WTC11 (cell line): Measurements from ENCODE around the gene SMCO2. TPM values are rescaled to one million over a fixed set of nuclear protein-coding genes. Genes with fewer than 3 reads are reported as not detected.

ENCODE experiments used
- ATAC-seq: fragments of 200-7000 bp; cut with Tn5 transposase; 2 replicates; pipeline ENCODE4 v1.10.0; 2021; ENCODE audit warnings: mild to moderate bottlenecking, moderate library complexity
- CTCF ChIA-PET: fragments of 300-600 bp; sonication (Branson Sonifier 250); formaldehyde crosslinking; loops from one replicate; lab custom pipeline; 2021; ENCODE audit warnings: antibody characterized with exemption; lab: Charles Lee
- POLR2A ChIA-PET: fragments of 350-600 bp; sonication (Branson Sonifier 250); formaldehyde crosslinking; loops from one replicate; lab custom pipeline; 2021; ENCODE audit warnings: antibody characterized with exemption; lab: Charles Lee
- DNase-seq: peaks from one replicate; pipeline ENCODE4 v3.0.0; 2021; ENCODE audit warnings: low spot score
- H3K27ac Mint-ChIP-seq: 2 replicates; pipeline ENCODE4 v1.8.0; 2021; ENCODE audit warnings: mixed read lengths
- H3K27me3 Mint-ChIP-seq: 2 replicates; pipeline ENCODE4 v1.8.0; 2021; ENCODE audit warnings: low read depth, mild to moderate bottlenecking, moderate library complexity, mixed read lengths
- H3K36me3 Mint-ChIP-seq: 2 replicates; pipeline ENCODE4 v1.8.0; 2021; ENCODE audit warnings: mixed read lengths
- H3K4me1 Mint-ChIP-seq: 2 replicates; pipeline ENCODE4 v1.8.0; 2022; ENCODE audit warnings: mixed read lengths
- H3K4me3 Mint-ChIP-seq: 2 replicates; pipeline ENCODE4 v1.8.0; 2021; ENCODE audit warnings: mild to moderate bottlenecking, moderate library complexity, mixed read lengths
- H3K9me3 Mint-ChIP-seq: 2 replicates; pipeline ENCODE4 v1.8.0; 2021; ENCODE audit warnings: mixed read lengths
- ATF1 ChIP-seq: sonication (generic); formaldehyde crosslinking; IDR thresholded peaks from 2 replicates; pipeline ENCODE4 v1.8.1; 2023; ENCODE audit warnings: mild to moderate bottlenecking, moderate library complexity, missing genetic modification reagents
- ERG ChIP-seq: fragments of 250-450 bp; sonication (Bioruptor Pico); IDR thresholded peaks from 2 replicates; pipeline ENCODE4 v1.8.0; 2021; ENCODE audit warnings: mild to moderate bottlenecking
- FOXJ3 ChIP-seq: sonication (generic); formaldehyde crosslinking; IDR thresholded peaks from 2 replicates; pipeline ENCODE4 v1.9.0; 2021; ENCODE audit warnings: missing genetic modification reagents, mild to moderate bottlenecking, borderline replicate concordance
- FOXK1 ChIP-seq: sonication (generic); formaldehyde crosslinking; IDR thresholded peaks from 2 replicates; pipeline ENCODE4 v1.8.0; 2022; ENCODE audit warnings: mild to moderate bottlenecking, moderate library complexity, missing genetic modification reagents
- GABPB1 ChIP-seq: sonication (generic); formaldehyde crosslinking; IDR thresholded peaks from 2 replicates; pipeline ENCODE4 v1.8.1; 2023; ENCODE audit warnings: mild to moderate bottlenecking, missing genetic modification reagents
- GRHL2 ChIP-seq: fragments of 250-450 bp; sonication (Bioruptor Pico); IDR thresholded peaks from 2 replicates; pipeline ENCODE4 v1.8.0; 2022; ENCODE audit warnings: mild to moderate bottlenecking, moderate library complexity; ENCODE audit not compliant: insufficient replicate concordance, severe bottlenecking
- IRF2 ChIP-seq: sonication (generic); formaldehyde crosslinking; IDR thresholded peaks from 2 replicates; pipeline ENCODE4 v1.8.0; 2022; ENCODE audit warnings: low read depth, missing genetic modification reagents, borderline replicate concordance
- JAZF1 ChIP-seq: fragments of 250-450 bp; sonication (Bioruptor Pico); IDR thresholded peaks from 2 replicates; pipeline ENCODE4 v1.9.0; 2021; ENCODE audit warnings: moderate library complexity, mild to moderate bottlenecking, inconsistent platforms
- MAX ChIP-seq: sonication (generic); formaldehyde crosslinking; IDR thresholded peaks from 2 replicates; pipeline ENCODE4 v1.8.0; 2022; ENCODE audit warnings: mild to moderate bottlenecking, missing genetic modification reagents
- NFYB ChIP-seq: sonication (generic); formaldehyde crosslinking; conservative IDR thresholded peaks from 2 replicates; pipeline ENCODE4 v1.8.0; 2022; ENCODE audit warnings: low read depth, missing genetic modification reagents
- SMAD3 ChIP-seq: sonication (generic); formaldehyde crosslinking; IDR thresholded peaks from 2 replicates; pipeline ENCODE4 v1.8.0; 2022; ENCODE audit warnings: missing genetic modification reagents, mild to moderate bottlenecking, borderline replicate concordance
- SMAD4 ChIP-seq: sonication (generic); formaldehyde crosslinking; IDR thresholded peaks from 2 replicates; pipeline ENCODE4 v1.8.0; 2022; ENCODE audit warnings: mild to moderate bottlenecking, missing genetic modification reagents
- SOX15 ChIP-seq: fragments of 250-450 bp; sonication (Bioruptor Pico); IDR thresholded peaks from 2 replicates; pipeline ENCODE4 v1.9.0; 2021; ENCODE audit warnings: mild to moderate bottlenecking
- USF1 ChIP-seq: sonication (generic); formaldehyde crosslinking; IDR thresholded peaks from 2 replicates; pipeline ENCODE4 v1.8.0; 2022; ENCODE audit warnings: mild to moderate bottlenecking, missing genetic modification reagents
- ZNF121 ChIP-seq: sonication (generic); formaldehyde crosslinking; IDR thresholded peaks from 2 replicates; pipeline ENCODE4 v1.8.0; 2023; ENCODE audit warnings: missing genetic modification reagents
- ZNF138 ChIP-seq: sonication (generic); formaldehyde crosslinking; conservative IDR thresholded peaks from 2 replicates; pipeline ENCODE4 v1.8.1; 2022; ENCODE audit warnings: mild to moderate bottlenecking, moderate library complexity, missing genetic modification reagents
- ZNF219 ChIP-seq: sonication (generic); formaldehyde crosslinking; IDR thresholded peaks from 2 replicates; pipeline ENCODE4 v1.8.0; 2023; ENCODE audit warnings: missing genetic modification reagents, mild to moderate bottlenecking, borderline replicate concordance
- ZNF263 ChIP-seq: sonication (generic); formaldehyde crosslinking; IDR thresholded peaks from 2 replicates; pipeline ENCODE4 v1.8.1; 2022; ENCODE audit warnings: low read depth, mild to moderate bottlenecking, moderate library complexity, missing genetic modification reagents
- ZNF281 ChIP-seq: sonication (generic); formaldehyde crosslinking; IDR thresholded peaks from 2 replicates; pipeline ENCODE4 v1.8.0; 2023; ENCODE audit warnings: mild to moderate bottlenecking, missing genetic modification reagents
- total RNA-seq: library from RNA; stranded (reverse); gene quantifications from 3 replicates; pipeline ENCODE4 v1.2.3, GENCODE V29; 2021
- TF ChIP-seq, protein P1 (sequence below): fragments of 250-450 bp; sonication (Bioruptor Pico); IDR thresholded peaks from 2 replicates; pipeline ENCODE4 v1.9.0; 2021; ENCODE audit warnings: mild to moderate bottlenecking
- TF ChIP-seq, protein P2 (sequence below): sonication (generic); formaldehyde crosslinking; conservative IDR thresholded peaks from 2 replicates; pipeline ENCODE4 v1.8.1; 2023; ENCODE audit warnings: mild to moderate bottlenecking, low read depth, missing genetic modification reagents, moderate library complexity
- TF ChIP-seq, protein P3 (sequence below): sonication (generic); formaldehyde crosslinking; IDR thresholded peaks from 2 replicates; pipeline ENCODE4 v1.8.1; 2022; ENCODE audit warnings: low read depth, missing genetic modification reagents, borderline replicate concordance

Gene SMCO2
- total RNA-seq, 1 experiment from 2014 or later = 0.52 TPM

- TF ChIP-seq USF1 (CRISPR knock-in tag) = no peak
- no peak for TF ChIP-seq NFYB (CRISPR knock-in tag)
- no peak for TF ChIP-seq MAX (CRISPR knock-in tag)
- no peak for TF ChIP-seq FOXK1
- no peak for TF ChIP-seq ZNF263 (CRISPR knock-in tag)
- TF ChIP-seq, protein P1, sequence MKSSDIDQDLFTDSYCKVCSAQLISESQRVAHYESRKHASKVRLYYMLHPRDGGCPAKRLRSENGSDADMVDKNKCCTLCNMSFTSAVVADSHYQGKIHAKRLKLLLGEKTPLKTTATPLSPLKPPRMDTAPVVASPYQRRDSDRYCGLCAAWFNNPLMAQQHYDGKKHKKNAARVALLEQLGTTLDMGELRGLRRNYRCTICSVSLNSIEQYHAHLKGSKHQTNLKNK (CRISPR knock-in tag) = no peak
Measured at GRCh38 chr12:27549236-27549800, 102.8 kb downstream of the SMCO2 start (continued).

DNA sequence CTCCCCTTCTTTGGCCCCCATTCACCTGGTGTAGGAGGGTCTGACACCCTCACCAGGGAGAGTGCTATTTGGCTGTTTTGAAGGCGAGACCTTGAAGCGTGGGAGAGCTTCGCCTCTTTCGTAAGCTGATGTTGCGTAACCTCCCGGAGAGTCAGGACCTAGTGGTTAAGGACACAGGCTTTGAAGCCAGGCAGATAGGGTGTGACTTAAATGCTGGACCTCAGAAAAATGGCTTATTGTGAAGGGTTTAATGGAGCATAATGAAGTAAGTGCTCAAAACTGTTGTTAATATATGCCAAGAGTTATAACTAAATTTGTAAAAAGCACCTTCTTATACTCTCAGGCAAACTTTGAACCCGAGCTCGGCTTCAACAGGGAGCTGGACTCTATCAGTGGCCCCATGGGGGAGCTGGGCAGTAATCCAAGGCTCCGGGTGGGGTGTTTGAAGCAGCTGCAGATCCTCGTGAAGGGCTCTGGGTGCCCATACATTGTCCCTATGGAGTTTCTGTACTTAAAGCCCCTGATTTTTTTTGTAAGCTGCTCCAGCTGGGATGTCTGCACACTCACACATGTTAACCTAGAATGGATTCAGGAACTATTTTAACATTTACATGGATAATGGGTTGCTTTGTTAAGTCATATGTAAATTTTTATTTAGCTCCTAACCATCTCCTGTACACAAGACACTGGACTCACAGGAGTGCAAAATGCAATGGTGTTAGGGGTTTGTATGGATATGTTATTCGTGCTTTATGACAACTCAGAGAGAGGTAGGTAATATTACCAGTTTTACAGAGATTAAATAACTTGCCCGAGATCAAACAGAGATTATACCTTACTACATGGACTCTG is 103.5 kb downstream of the SMCO2 start:
- H3K4me1 Mint-ChIP-seq = peaks cover 45% of the 10 kb centered on the region
- ATAC-seq = peak; percentile 76

GRCh38 chr12:27550653-27550975 is 104.1 kb downstream of the SMCO2 start:
- no peaks in the 10 kb centered on the region for H3K9me3 Mint-ChIP-seq
- no peak overlapping the region for H3K27ac Mint-ChIP-seq
- POLR2A ChIA-PET = no interaction called here
- no peak for DNase-seq
- H3K36me3 Mint-ChIP-seq = no peaks in the 10 kb centered on the region
- H3K4me3 Mint-ChIP-seq = no peak overlapping the region
- CTCF ChIA-PET = interaction anchor here (1.0 kb wide), 1 partner anchor 9 kb away, joined by 4 read pairs; no protein-coding TSS in a partner anchor
- H3K27me3 Mint-ChIP-seq = no peaks in the 10 kb centered on the region
- no peak for ATAC-seq
- peaks cover 45% of the 10 kb centered on the region for H3K4me1 Mint-ChIP-seq
- TF ChIP-seq, protein P2, sequence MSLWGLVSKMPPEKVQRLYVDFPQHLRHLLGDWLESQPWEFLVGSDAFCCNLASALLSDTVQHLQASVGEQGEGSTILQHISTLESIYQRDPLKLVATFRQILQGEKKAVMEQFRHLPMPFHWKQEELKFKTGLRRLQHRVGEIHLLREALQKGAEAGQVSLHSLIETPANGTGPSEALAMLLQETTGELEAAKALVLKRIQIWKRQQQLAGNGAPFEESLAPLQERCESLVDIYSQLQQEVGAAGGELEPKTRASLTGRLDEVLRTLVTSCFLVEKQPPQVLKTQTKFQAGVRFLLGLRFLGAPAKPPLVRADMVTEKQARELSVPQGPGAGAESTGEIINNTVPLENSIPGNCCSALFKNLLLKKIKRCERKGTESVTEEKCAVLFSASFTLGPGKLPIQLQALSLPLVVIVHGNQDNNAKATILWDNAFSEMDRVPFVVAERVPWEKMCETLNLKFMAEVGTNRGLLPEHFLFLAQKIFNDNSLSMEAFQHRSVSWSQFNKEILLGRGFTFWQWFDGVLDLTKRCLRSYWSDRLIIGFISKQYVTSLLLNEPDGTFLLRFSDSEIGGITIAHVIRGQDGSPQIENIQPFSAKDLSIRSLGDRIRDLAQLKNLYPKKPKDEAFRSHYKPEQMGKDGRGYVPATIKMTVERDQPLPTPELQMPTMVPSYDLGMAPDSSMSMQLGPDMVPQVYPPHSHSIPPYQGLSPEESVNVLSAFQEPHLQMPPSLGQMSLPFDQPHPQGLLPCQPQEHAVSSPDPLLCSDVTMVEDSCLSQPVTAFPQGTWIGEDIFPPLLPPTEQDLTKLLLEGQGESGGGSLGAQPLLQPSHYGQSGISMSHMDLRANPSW (CRISPR knock-in tag) = no peak
- TF ChIP-seq GRHL2 (no peak), SOX15 (CRISPR knock-in tag) (no peak), JAZF1 (CRISPR knock-in tag) (no peak), IRF2 (CRISPR knock-in tag) (no peak), ZNF121 (no peak), ZNF281 (CRISPR knock-in tag) (no peak), SMAD3 (no peak), ERG (CRISPR knock-in tag) (no peak), ZNF138 (CRISPR knock-in tag) (no peak), NFYB (CRISPR knock-in tag) (no peak), FOXJ3 (no peak), SMAD4 (CRISPR knock-in tag) (no peak)
- TF ChIP-seq, protein P3, sequence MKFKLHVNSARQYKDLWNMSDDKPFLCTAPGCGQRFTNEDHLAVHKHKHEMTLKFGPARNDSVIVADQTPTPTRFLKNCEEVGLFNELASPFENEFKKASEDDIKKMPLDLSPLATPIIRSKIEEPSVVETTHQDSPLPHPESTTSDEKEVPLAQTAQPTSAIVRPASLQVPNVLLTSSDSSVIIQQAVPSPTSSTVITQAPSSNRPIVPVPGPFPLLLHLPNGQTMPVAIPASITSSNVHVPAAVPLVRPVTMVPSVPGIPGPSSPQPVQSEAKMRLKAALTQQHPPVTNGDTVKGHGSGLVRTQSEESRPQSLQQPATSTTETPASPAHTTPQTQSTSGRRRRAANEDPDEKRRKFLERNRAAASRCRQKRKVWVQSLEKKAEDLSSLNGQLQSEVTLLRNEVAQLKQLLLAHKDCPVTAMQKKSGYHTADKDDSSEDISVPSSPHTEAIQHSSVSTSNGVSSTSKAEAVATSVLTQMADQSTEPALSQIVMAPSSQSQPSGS (CRISPR knock-in tag) = no peak

More for the DNA sequence above, 103.5 kb downstream of the SMCO2 start:
- CTCF ChIA-PET = interaction anchor here (0.5 to 1.0 kb wide), 3 partner anchors 9 to 205 kb away, joined by 3 to 4 read pairs (median 4); no protein-coding TSS in a partner anchor
- H3K27me3 Mint-ChIP-seq = no peaks in the 10 kb centered on the region
- peak; percentile 23 for DNase-seq
- TF ChIP-seq ZNF219 (CRISPR knock-in tag) (no peak), GABPB1 (CRISPR knock-in tag) (peak; percentile 93), ATF1 (CRISPR knock-in tag) (no peak)
- TF ChIP-seq, all 79 proteins: peak for 1
- POLR2A ChIA-PET = interaction anchor here (1.1 kb wide), 1 partner anchor 19 kb away, joined by 3 read pairs; no protein-coding TSS in a partner anchor
- Mint-ChIP-seq H3K4me3 (no peak overlapping the region), H3K9me3 (no peaks in the 10 kb centered on the region), H3K27ac (no peak overlapping the region), H3K36me3 (no peaks in the 10 kb centered on the region)
